NCI-H128 (cell line): Measurements from ENCODE around the gene ETAA1.

ENCODE experiments used
- DNase-seq: peaks from one replicate; lab custom pipeline; 2025; ENCODE audit not compliant: unreplicated experiment; lab: John Stamatoyannopoulos, UW

The ETAA1 gene

DNA sequence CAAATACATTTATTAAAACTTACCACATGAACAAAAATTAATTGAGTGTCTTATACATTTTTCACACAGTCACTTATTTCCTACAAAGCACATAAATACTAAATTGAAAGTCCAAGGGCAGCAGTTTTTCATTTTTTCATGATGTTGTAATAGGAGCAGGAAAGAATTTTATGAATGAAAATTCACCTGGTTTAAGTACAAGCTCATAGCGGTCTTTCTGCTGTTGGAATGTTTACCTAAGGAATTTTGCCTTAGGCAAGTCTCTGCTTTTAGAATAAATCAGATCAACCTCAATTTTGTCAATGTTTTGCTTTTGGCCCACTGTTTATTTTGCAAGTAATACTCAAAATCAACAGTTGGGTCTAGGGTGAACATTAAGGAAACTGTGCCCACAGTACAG, 40.0 kb downstream of the ETAA1 start:
- no peak for DNase-seq

- no peak for DNase-seq
Measured at GRCh38 chr2:67438337-67438736, 41.2 kb downstream of the ETAA1 start.

GRCh38 chr2:67445652-67446268, 48.6 kb downstream of the ETAA1 start:
- DNase-seq = no peak

GRCh38 chr2:67446491-67446911, 49.4 kb downstream of the ETAA1 start:
- DNase-seq = no peak

DNA sequence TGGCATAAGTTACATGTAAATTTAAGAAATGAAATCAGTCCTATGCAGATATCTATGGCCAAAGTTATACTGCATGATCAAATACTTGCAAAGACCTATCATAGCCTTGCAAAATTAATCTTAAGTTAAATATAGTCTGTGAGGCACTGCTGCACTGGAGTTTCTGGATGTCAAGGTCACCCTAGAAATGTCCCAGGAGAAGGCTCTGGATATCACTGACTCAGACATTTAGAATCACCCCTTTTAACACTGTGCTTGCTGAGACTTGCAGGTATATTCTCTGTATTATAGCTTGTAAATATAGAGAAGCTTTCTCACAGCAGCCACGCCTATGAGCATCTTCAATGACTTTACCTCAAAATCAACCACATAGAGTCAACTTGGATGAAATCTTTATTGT, 51.5 kb downstream of the ETAA1 start:
- no peak for DNase-seq

- no peak for DNase-seq
Measured at GRCh38 chr2:67451086-67451832, 54.1 kb downstream of the ETAA1 start.

- no peak for DNase-seq
Measured at GRCh38 chr2:67453310-67453709, 56.2 kb downstream of the ETAA1 start.

DNA sequence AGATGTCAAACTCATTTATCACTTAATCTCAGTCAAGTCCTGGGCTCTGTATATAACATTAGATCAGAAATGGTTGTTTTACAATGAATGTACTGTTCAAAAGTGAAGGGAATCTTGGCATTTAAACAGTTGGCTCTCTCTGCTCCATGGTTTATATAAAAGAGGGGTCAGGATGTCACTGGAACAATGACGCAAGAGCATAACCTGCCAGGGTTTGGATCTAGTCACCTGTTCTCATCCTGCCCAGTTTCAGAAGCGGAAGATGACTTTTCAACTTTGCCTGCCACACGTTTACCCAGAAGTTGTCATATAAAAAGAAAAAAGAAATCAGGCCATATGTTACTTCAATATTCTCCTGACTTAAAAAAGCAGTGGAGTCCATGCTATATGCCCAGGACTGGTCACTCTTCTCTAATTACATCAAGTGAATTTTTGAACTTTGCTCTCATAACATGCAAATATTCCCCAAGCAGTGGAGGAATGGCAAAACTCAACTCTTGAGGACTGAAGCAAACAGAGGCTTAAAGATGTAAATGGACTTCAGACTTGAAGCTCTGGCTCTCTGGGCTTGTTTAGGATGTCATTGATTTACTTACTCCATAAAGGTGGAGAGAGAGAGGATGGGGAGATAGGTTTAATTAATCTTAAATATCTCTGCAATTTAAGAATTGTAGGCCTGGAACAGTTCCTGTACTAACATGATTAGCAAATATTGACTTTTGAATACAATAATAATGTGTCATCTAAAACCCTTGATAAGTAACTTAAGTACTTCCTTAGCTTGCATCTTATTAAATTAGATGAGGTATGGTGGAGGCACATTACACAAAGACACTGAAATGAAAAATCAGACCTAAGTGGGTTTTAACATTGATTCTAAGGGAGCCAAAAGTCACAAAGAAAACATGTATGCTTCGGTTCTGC, 58.3 kb downstream of the ETAA1 start:
- no peak for DNase-seq

- no peak for DNase-seq
Measured at GRCh38 chr2:67456428-67456827, 59.3 kb downstream of the ETAA1 start.

DNA sequence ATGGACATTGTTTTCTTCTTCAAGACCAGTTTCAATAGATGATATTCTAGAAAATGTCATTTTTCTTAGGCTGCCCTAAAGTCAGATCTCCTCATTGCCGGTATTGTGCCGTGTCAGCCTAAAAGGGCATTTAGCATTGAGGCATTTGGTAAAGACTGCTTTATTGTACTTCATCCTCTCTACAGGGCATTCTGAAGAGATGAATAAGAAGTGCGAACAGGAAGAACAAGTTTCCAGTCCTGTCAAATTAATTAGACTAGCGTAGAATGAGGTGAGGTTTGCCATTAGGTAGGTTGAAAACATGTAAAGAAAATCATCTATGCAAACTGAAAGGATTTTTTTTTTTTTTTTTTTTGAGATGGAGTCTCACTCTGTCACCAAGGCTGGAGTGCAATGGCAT, 60.6 kb downstream of the ETAA1 start:
- no peak for DNase-seq

DNA sequence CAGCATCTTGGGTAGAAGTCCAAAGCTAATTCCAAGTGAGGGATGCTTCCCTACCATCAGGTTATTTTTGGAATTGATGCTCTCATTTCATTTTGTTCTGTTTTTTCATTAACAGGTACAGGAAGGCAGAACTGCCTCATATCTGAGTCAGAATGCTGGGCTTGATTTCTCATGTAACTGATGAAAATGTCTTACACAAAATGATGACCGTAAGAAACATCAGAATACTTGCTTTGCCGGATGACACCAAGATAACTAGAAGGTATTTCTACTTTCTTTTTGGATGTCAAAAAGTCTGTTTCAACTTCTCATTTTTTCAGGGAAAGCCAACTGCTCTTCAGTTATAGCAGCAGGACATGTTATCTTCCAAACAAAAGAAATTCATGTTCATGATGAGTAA, 62.6 kb downstream of the ETAA1 start:
- DNase-seq = no peak
